ENCODE results near the gene ANKRD28. TPM values are rescaled to one million over a fixed set of nuclear protein-coding genes. Genes with fewer than 3 reads are reported as not detected.

Gene ANKRD28
- polyA plus RNA-seq, 1 of the 3 experiments (the other 2 are of a cell fraction): 74.8 TPM

DNA sequence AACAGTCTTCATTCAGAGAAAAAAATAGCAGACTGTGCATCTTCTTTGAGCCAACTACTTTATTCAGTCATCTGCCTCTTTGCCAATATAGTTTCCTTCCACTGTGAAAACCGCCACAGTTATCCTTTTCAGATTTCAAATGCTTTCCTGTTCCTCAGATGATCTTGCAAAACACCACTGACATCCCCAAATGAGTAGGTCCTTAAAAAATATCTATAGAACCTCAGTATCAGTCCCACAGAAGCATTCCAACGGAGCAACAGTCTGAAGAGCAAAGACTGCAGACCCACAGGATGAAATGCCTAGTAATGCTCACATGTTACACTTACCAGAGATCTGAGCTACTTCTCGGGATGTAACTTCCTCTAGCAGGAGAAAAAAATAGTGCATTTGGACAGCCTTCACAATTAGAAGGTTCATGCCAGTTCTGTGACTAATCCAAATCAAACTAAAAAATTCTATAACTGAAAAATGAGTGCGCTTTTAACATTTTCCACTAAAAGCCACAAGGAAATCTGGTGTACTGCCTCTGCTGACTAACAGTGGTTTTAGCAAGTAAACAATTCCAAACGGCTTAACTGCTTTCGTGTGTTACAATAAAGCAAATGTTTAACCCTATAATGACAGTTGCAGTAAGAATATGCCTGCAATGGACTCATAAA is at the start of gene ANKRD28 (continued):
- peak; percentile 95 for TF ChIP-seq TCF12 (IDR thresholded peaks at IDR 0.05)
- TF ChIP-seq, protein P1, sequence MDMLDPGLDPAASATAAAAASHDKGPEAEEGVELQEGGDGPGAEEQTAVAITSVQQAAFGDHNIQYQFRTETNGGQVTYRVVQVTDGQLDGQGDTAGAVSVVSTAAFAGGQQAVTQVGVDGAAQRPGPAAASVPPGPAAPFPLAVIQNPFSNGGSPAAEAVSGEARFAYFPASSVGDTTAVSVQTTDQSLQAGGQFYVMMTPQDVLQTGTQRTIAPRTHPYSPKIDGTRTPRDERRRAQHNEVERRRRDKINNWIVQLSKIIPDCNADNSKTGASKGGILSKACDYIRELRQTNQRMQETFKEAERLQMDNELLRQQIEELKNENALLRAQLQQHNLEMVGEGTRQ (IDR thresholded peaks at IDR 0.05; ENCODE audit: borderline replicate concordance, low read depth, low read length): no peak
- TF ChIP-seq, protein P2, sequence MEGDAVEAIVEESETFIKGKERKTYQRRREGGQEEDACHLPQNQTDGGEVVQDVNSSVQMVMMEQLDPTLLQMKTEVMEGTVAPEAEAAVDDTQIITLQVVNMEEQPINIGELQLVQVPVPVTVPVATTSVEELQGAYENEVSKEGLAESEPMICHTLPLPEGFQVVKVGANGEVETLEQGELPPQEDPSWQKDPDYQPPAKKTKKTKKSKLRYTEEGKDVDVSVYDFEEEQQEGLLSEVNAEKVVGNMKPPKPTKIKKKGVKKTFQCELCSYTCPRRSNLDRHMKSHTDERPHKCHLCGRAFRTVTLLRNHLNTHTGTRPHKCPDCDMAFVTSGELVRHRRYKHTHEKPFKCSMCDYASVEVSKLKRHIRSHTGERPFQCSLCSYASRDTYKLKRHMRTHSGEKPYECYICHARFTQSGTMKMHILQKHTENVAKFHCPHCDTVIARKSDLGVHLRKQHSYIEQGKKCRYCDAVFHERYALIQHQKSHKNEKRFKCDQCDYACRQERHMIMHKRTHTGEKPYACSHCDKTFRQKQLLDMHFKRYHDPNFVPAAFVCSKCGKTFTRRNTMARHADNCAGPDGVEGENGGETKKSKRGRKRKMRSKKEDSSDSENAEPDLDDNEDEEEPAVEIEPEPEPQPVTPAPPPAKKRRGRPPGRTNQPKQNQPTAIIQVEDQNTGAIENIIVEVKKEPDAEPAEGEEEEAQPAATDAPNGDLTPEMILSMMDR (IDR thresholded peaks at IDR 0.05): peak; percentile 38
- peak; percentile 88 for TF ChIP-seq MEF2A (IDR thresholded peaks at IDR 0.05; ENCODE audit: borderline replicate concordance, low read depth)
- 0 out of 2 replicates have a peak, but pooled peaks have one; percentile 26 for TF ChIP-seq ELF1 (IDR thresholded peaks at IDR 0.05)
- TF ChIP-seq, protein P3, sequence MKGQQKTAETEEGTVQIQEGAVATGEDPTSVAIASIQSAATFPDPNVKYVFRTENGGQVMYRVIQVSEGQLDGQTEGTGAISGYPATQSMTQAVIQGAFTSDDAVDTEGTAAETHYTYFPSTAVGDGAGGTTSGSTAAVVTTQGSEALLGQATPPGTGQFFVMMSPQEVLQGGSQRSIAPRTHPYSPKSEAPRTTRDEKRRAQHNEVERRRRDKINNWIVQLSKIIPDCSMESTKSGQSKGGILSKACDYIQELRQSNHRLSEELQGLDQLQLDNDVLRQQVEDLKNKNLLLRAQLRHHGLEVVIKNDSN (IDR thresholded peaks at IDR 0.05; ENCODE audit: borderline replicate concordance, low read depth): peak; percentile 43; the same call in 1 of the 2 replicates
- peak; percentile 81; the same call in 1 of the 2 replicates for TF ChIP-seq SIN3A (IDR thresholded peaks at IDR 0.05; ENCODE audit: borderline replicate concordance, low read depth, low read length)
- peak; percentile 62; the same call in 1 of the 2 replicates for TF ChIP-seq RXRA (IDR thresholded peaks at IDR 0.05; ENCODE audit: borderline replicate concordance, low read depth)

DNA sequence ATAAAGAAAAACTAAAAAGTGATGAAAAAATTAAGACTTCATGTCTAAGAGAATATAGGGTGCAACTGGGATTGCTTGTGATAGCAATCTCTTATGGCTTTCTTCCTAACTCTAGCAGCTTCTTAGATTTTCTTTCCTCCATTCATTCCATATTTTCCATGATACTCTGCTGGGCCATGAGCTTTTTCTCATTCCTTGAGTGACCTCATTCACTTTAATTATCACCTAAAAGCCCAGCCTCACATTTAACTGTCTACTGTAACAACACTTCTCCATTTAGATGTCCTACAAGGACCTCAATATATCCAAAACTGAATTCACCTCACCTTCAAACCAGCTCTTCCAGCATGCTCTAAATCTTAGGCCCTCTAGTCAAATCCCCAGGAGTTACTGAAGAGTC is 49.5 kb upstream of the ANKRD28 start:
- peaks cover 0 to 18% of the 10 kb centered on the region in 2 experiments for H3K36me3 ChIP-seq (replicated peaks in 1 of 2; ENCODE audit: control insufficient read depth in 1 of 2, insufficient read depth in 2 of 2, low read length in 1 of 2)
- no peak overlapping the region for H3K27ac ChIP-seq (ENCODE audit: low read depth in 2 of 2, low read length in 1 of 2)
- ChIA-PET CTCF (interaction anchor here (0.7 to 1.8 kb wide), 2 partner anchors 331 to 444 kb away, joined by 3 to 4 read pairs; no protein-coding TSS in a partner anchor), POLR2A (no interaction called here)
- H3K4me1 ChIP-seq (ENCODE audit: control insufficient read depth in 1 of 2, insufficient read depth in 2 of 2, low read depth in 1 of 2, low read length in 1 of 2): no peaks in the 10 kb centered on the region
- no peaks in the 10 kb centered on the region for H3K9me2 ChIP-seq
- peaks cover 96% of the 10 kb centered on the region for H3K79me2 ChIP-seq (ENCODE audit: insufficient read depth)
- no peaks in the 10 kb centered on the region for H3F3A ChIP-seq (replicated peaks; ENCODE audit: insufficient read depth)
- peaks cover 10% of the 10 kb centered on the region for H3K9me3 ChIP-seq
- no peak for DNase-seq
- no peak overlapping the region for H3K4me3 ChIP-seq (ENCODE audit: low read depth in 2 of 2, low read length in 1 of 2)
- peaks cover 25% of the 10 kb centered on the region; the same call in 1 of the 2 replicates for H4K20me1 ChIP-seq (ENCODE audit: insufficient read depth)
- H3K4me2 ChIP-seq: no peak overlapping the region
- TF ChIP-seq GABPA (IDR thresholded peaks at IDR 0.05; ENCODE audit: low read depth) (no peak), EP300 (IDR thresholded peaks at IDR 0.05; ENCODE audit: borderline replicate concordance in 1 of 2, low read depth in 1 of 2, low read length in 1 of 2) (no peak), YY1 (IDR thresholded peaks at IDR 0.05; ENCODE audit: low read depth) (no peak), MXI1 (IDR thresholded peaks at IDR 0.05; ENCODE audit: low read depth, low read length) (no peak), SMC3 (IDR thresholded peaks at IDR 0.05; ENCODE audit: low read depth, low read length) (no peak), FOXM1 (IDR thresholded peaks at IDR 0.05; ENCODE audit: low read depth) (no peak), TEAD4 (IDR thresholded peaks at IDR 0.05; ENCODE audit: borderline replicate concordance, insufficient read depth) (no peak), FOSL2 (IDR thresholded peaks at IDR 0.05; ENCODE audit: borderline replicate concordance, low read depth) (no peak), TCF12 (IDR thresholded peaks at IDR 0.05) (no peak), EZH2phosphoT487 (IDR thresholded peaks at IDR 0.05; ENCODE audit: borderline replicate concordance, low read depth) (no peak), CHD2 (IDR thresholded peaks at IDR 0.05; ENCODE audit: low read length, partially characterized antibody) (no peak), JUND (IDR thresholded peaks at IDR 0.05) (no peak), MEF2A (IDR thresholded peaks at IDR 0.05; ENCODE audit: borderline replicate concordance, low read depth) (no peak)
- TF ChIP-seq, protein P3 (IDR thresholded peaks at IDR 0.05; ENCODE audit: borderline replicate concordance, low read depth): no peak
- TF ChIP-seq, protein P4, sequence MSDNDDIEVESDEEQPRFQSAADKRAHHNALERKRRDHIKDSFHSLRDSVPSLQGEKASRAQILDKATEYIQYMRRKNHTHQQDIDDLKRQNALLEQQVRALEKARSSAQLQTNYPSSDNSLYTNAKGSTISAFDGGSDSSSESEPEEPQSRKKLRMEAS (IDR thresholded peaks at IDR 0.05; ENCODE audit: low read depth): no peak
- no peaks in the 10 kb centered on the region for H3K27me3 ChIP-seq (ENCODE audit: insufficient read depth)
- no peak overlapping the region for H2AFZ ChIP-seq (ENCODE audit: low read depth)
- H3K9ac ChIP-seq: no peak overlapping the region

Data from SK-N-SH (cell line).